IMR-90 (cell line): Measurements from ENCODE around the gene SAMHD1. TPM values are rescaled to one million over a fixed set of nuclear protein-coding genes. Genes with fewer than 3 reads are reported as not detected.

Experiments
- ATAC-seq: fragments of 200-7000 bp; cut with Tn5 transposase; 2 replicates; pipeline ENCODE4 v1.9.1; 2020; ENCODE audit warnings: low read depth, mild to moderate bottlenecking, moderate library complexity
- BruUV-seq: library from RNA; stranded (reverse); fragments of 400-500 nt; replicated peaks from 2 replicates; lab custom pipeline; 2021; lab: Mats Ljungman, UMichigan
- CTCF ChIA-PET: fragments of 300-600 bp; formaldehyde crosslinking; extraction: SDS; loops from one replicate; lab custom pipeline; 2021; ENCODE audit warnings: antibody characterized with exemption; lab: Yijun Ruan, JAX
- POLR2A ChIA-PET: fragments of 300-600 bp; sonication (Branson Sonifier 250); formaldehyde crosslinking; loops from one replicate; lab custom pipeline; 2022; ENCODE audit warnings: antibody characterized with exemption; ENCODE audit not compliant: unreplicated experiment; lab: Charles Lee
- DNase-seq: peaks from one replicate; pipeline ENCODE4 v3.0.0; 2013
- H2AFZ ChIP-seq: replicated peaks from 2 replicates; pipeline ENCODE3; 2013; ENCODE audit warnings: low read length, mild to moderate bottlenecking; ENCODE audit not compliant: poor library complexity
- H2AK5ac ChIP-seq: 2 replicates; pipeline ENCODE4 v1.6.1; 2013; ENCODE audit warnings: low read depth, low read length, inconsistent platforms
- H2AK9ac ChIP-seq: replicated peaks from 2 replicates; pipeline ENCODE3; 2013; ENCODE audit warnings: mild to moderate bottlenecking, low read depth, low read length, moderate library complexity; ENCODE audit not compliant: poor library complexity
- H2BK120ac ChIP-seq: 2 replicates; pipeline ENCODE4 v1.6.1; 2013; ENCODE audit warnings: low read depth, low read length, inconsistent platforms
- H2BK15ac ChIP-seq: 3 replicates; pipeline ENCODE4 v1.6.1; 2013; ENCODE audit warnings: low read depth, low read length, inconsistent platforms
- H2BK20ac ChIP-seq: 2 replicates; pipeline ENCODE4 v1.6.1; 2013; ENCODE audit warnings: low read depth, mild to moderate bottlenecking, inconsistent platforms, low read length, moderate library complexity
- H2BK5ac ChIP-seq: 2 replicates; pipeline ENCODE4 v1.6.1; 2013; ENCODE audit warnings: mild to moderate bottlenecking, low read depth, low read length, inconsistent platforms; ENCODE audit not compliant: poor library complexity, severe bottlenecking
- H3K14ac ChIP-seq: replicated peaks from 2 replicates; pipeline ENCODE4 v1.6.1; 2013; ENCODE audit warnings: low read depth, low read length, inconsistent platforms
- H3K18ac ChIP-seq: 2 replicates; pipeline ENCODE4 v1.6.1; 2013; ENCODE audit warnings: low read depth, low read length, control low read depth
- H3K23ac ChIP-seq: 2 replicates; pipeline ENCODE4 v1.6.1; 2013; ENCODE audit warnings: low read depth, low read length, inconsistent platforms
- H3K27ac ChIP-seq: 2 replicates; pipeline ENCODE4 v1.5.1; 2013; ENCODE audit warnings: mild to moderate bottlenecking, control low read depth, low read length; ENCODE audit not compliant: insufficient read depth
- H3K27me3 ChIP-seq: 2 replicates; pipeline ENCODE4 v1.6.1; 2013; ENCODE audit warnings: low read length; ENCODE audit not compliant: control insufficient read depth, insufficient read depth
- H3K36me3 ChIP-seq: 2 replicates; pipeline ENCODE4 v1.6.1; 2013; ENCODE audit warnings: low read length, mixed read lengths; ENCODE audit not compliant: control insufficient read depth, insufficient read depth
- H3K4ac ChIP-seq: 2 replicates; pipeline ENCODE4 v1.6.1; 2013; ENCODE audit warnings: low read depth, low read length, inconsistent platforms
- H3K4me1 ChIP-seq: 2 replicates; pipeline ENCODE4 v1.6.1; 2013; ENCODE audit warnings: low read length, mixed read lengths; ENCODE audit not compliant: control insufficient read depth, insufficient read depth
- H3K4me2 ChIP-seq: 2 replicates; pipeline ENCODE4 v1.6.1; 2013; ENCODE audit warnings: low read depth, mild to moderate bottlenecking, control low read depth, low read length, moderate library complexity
- H3K4me3 ChIP-seq: 2 replicates; pipeline ENCODE4 v1.5.1; 2013; ENCODE audit warnings: low read depth, mild to moderate bottlenecking, control low read depth, low read length, moderate library complexity; ENCODE audit not compliant: insufficient read depth
- H3K56ac ChIP-seq: 2 replicates; pipeline ENCODE4 v1.6.1; 2013; ENCODE audit warnings: low read length, inconsistent platforms; ENCODE audit not compliant: insufficient read depth; ENCODE audit errors: extremely low read depth
- H3K79me1 ChIP-seq, 2 experiments: 2 replicates each; pipeline ENCODE4 v1.6.1; 2013; ENCODE audit warnings: low read length in 2 of 2, inconsistent platforms in 1 of 2, low read depth in 1 of 2
- H3K9ac ChIP-seq: 2 replicates; pipeline ENCODE4 v1.6.1; 2013; ENCODE audit warnings: low read depth, low read length, control low read depth
- H3K9me1 ChIP-seq: 2 replicates; pipeline ENCODE4 v1.6.1; 2013; ENCODE audit warnings: low read length, inconsistent platforms; ENCODE audit not compliant: insufficient read depth
- H3K9me3 ChIP-seq: 2 replicates; pipeline ENCODE4 v1.6.1; 2013; ENCODE audit warnings: low read length; ENCODE audit not compliant: control insufficient read depth, insufficient read depth
- H4K20me1 ChIP-seq: 2 replicates; pipeline ENCODE4 v1.6.1; 2013; ENCODE audit warnings: low read length, inconsistent platforms; ENCODE audit not compliant: insufficient read depth
- H4K5ac ChIP-seq: 2 replicates; pipeline ENCODE4 v1.6.1; 2013; ENCODE audit warnings: mild to moderate bottlenecking, low read depth, low read length, control low read depth
- H4K8ac ChIP-seq, 2 experiments: 2 replicates each; pipeline ENCODE4 v1.6.1; 2013; ENCODE audit warnings: low read depth in 2 of 2, low read length in 2 of 2, control low read depth in 1 of 2, inconsistent platforms in 1 of 2
- H4K91ac ChIP-seq: 2 replicates; pipeline ENCODE4 v1.6.1; 2013; ENCODE audit warnings: low read depth, low read length, inconsistent platforms; ENCODE audit not compliant: insufficient read depth
- BHLHE40 ChIP-seq: fragments of 150-350 bp; IDR thresholded peaks from 2 replicates; pipeline ENCODE4 v1.6.1; 2016; ENCODE audit warnings: mild to moderate bottlenecking, low read depth, low read length
- CEBPB ChIP-seq: IDR thresholded peaks from 2 replicates; pipeline ENCODE4 v1.6.1; 2012; ENCODE audit warnings: low read depth, low read length, improper control_type of control experiment
- CHD1 ChIP-seq: IDR thresholded peaks from 2 replicates; pipeline ENCODE4 v1.6.1; 2012; ENCODE audit warnings: low read depth, low read length, improper control_type of control experiment
- CTCF ChIP-seq: conservative IDR thresholded peaks from 2 replicates; pipeline ENCODE4 v1.5.1; 2012; ENCODE audit warnings: mild to moderate bottlenecking, low read depth, low read length, improper control_type of control experiment
- FOS ChIP-seq: fragments of 150-350 bp; IDR thresholded peaks from 2 replicates; pipeline ENCODE4 v1.6.1; 2016; ENCODE audit warnings: low read depth, low read length
- MAFK ChIP-seq: IDR thresholded peaks from 2 replicates; pipeline ENCODE4 v1.6.1; 2012; ENCODE audit warnings: low read depth, low read length, improper control_type of control experiment
- MAZ ChIP-seq: IDR thresholded peaks from 2 replicates; pipeline ENCODE4 v1.6.1; 2012; ENCODE audit warnings: low read depth, mild to moderate bottlenecking, low read length, improper control_type of control experiment, moderate library complexity, borderline replicate concordance
- MXI1 ChIP-seq: IDR thresholded peaks from 2 replicates; pipeline ENCODE4 v1.6.1; 2012; ENCODE audit warnings: low read depth, mild to moderate bottlenecking, low read length, moderate library complexity, borderline replicate concordance
- NFE2L2 ChIP-seq: fragments of 150-350 bp; IDR thresholded peaks from 2 replicates; pipeline ENCODE4 v1.6.1; 2016; ENCODE audit warnings: low read depth, mild to moderate bottlenecking, low read length
- POLR2A ChIP-seq: IDR thresholded peaks from 2 replicates; pipeline ENCODE4 v1.6.1; 2012; ENCODE audit warnings: mild to moderate bottlenecking, low read depth, low read length
- RAD21 ChIP-seq: IDR thresholded peaks from 2 replicates; pipeline ENCODE4 v1.6.1; 2012; ENCODE audit warnings: low read length, improper control_type of control experiment
- RCOR1 ChIP-seq: IDR thresholded peaks from 2 replicates; pipeline ENCODE4 v1.6.1; 2012; ENCODE audit warnings: mild to moderate bottlenecking, low read length, improper control_type of control experiment; ENCODE audit not compliant: insufficient replicate concordance
- RFX5 ChIP-seq: IDR thresholded peaks from 2 replicates; pipeline ENCODE4 v1.8.0; 2012; ENCODE audit warnings: low read depth, mild to moderate bottlenecking, low read length, moderate library complexity
- SMC3 ChIP-seq: fragments of 150-350 bp; IDR thresholded peaks from 2 replicates; pipeline ENCODE4 v1.6.1; 2016; ENCODE audit warnings: low read depth, mild to moderate bottlenecking, antibody characterized with exemption, low read length, moderate library complexity
- USF2 ChIP-seq: fragments of 150-350 bp; IDR thresholded peaks from 2 replicates; pipeline ENCODE4 v1.6.1; 2017; ENCODE audit warnings: mild to moderate bottlenecking, antibody characterized with exemption, low read length, low read depth
- WGBS, 2 experiments: methylation state at CpG; one replicate each; pipeline versions ENCODE4 v1.1.5 to v1.1.7; 2013; ENCODE audit warnings: missing lambda C conversion rate in 2 of 2; ENCODE audit not compliant: insufficient read length in 1 of 2; ENCODE audit errors: extremely low coverage in 2 of 2; 5-methylcytosine and 5-hydroxymethylcytosine counted together
- dilution Hi-C: fragments of 300-500 bp; cut with HindIII; formaldehyde crosslinking; loops from one replicate; pipeline ENCODE4 v1.14.3; 2018; ENCODE audit warnings: low sequenced_read_pairs; ENCODE audit not compliant: unreplicated experiment
- in situ Hi-C: fragments of 300-500 bp; cut with MboI; formaldehyde crosslinking; loops from 3 replicates; pipeline ENCODE4 v1.14.3; 2019; ENCODE audit warnings: low sequenced_read_pairs, inconsistent platforms, mixed read lengths
- intact Hi-C: fragments of 100-400 bp; cut with micrococcal nuclease; formaldehyde crosslinking; loops from 2 replicates; pipeline ENCODE4 v1.10.0; 2022
- polyA plus RNA-seq, 3 experiments: library from polyadenylated mRNA; depleted of rRNA; stranded (reverse); fragments of >200 nt; gene quantifications; 2 replicates each; pipeline ENCODE4 v1.2.3, GENCODE V29; 2012; ENCODE audit warnings: low replicate concordance in 1 of 3
- total RNA-seq: library from RNA; depleted of rRNA; stranded (reverse); fragments of >200 nt; gene quantifications from 2 replicates; pipeline ENCODE4 v1.2.3, GENCODE V29; 2012
- TF ChIP-seq, protein P1 (sequence below): fragments of 150-350 bp; IDR thresholded peaks from 2 replicates; pipeline ENCODE4 v1.6.1; 2016; ENCODE audit warnings: low read depth, mild to moderate bottlenecking, low read length, moderate library complexity, borderline replicate concordance

The SAMHD1 gene
- total and polyA plus RNA-seq, 2 of the 4 experiments (the other 2 are of a cell fraction), result 6.3 to 14.9 TPM

DNA sequence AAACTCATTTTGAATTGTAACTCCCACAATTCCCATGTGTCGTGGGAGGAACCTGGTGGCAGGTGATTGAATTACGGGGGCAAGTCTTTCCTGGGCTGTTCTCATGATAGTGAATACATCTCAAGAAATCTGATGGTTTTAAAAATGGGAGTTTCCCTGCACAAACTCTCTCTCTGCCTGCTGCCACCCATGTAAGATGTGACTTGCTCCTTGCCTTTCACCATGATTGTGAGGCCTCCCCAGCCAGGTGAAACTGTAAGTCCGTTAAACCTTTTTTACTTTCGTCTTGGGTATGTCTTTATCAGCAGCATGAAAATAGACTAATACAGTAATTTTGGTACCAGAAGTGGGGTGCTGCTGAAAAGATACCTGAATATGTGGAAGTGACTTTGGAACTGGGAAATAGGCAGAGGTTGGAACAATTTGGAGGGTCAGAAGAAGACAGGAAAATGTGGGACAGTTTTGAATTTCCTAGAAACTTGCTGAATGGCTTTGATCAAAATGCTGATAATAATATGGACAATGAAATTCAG, 41.4 kb upstream of the SAMHD1 start:
- no peak overlapping the region for H2BK15ac ChIP-seq
- H3K9me3 ChIP-seq, result peaks cover 2% of the 10 kb centered on the region
- H3K79me1 ChIP-seq, result no peaks in the 10 kb centered on the region
- ChIA-PET CTCF (no interaction called here), POLR2A (no interaction called here)
- H2BK5ac ChIP-seq, result no peak overlapping the region
- peaks cover 1% of the 10 kb centered on the region; the same call in 1 of the 2 replicates for H3K36me3 ChIP-seq
- H2AK5ac ChIP-seq, result no peak overlapping the region
- H3K4me1 ChIP-seq, result no peaks in the 10 kb centered on the region
- no peak overlapping the region for H3K23ac ChIP-seq
- no peak overlapping the region for H3K56ac ChIP-seq
- intact Hi-C loops, result no loop called here
- no peak overlapping the region for H4K5ac ChIP-seq
- H4K8ac ChIP-seq, result no peak overlapping the region
- no peaks in the 10 kb centered on the region for H3K27me3 ChIP-seq
- ATAC-seq, result no peak
- H3K4me2 ChIP-seq, result no peak overlapping the region
- TF ChIP-seq CHD1, result no peak
- TF ChIP-seq MAFK, result no peak
- no peak for TF ChIP-seq RCOR1
- TF ChIP-seq RFX5, result no peak
- TF ChIP-seq, protein P1, sequence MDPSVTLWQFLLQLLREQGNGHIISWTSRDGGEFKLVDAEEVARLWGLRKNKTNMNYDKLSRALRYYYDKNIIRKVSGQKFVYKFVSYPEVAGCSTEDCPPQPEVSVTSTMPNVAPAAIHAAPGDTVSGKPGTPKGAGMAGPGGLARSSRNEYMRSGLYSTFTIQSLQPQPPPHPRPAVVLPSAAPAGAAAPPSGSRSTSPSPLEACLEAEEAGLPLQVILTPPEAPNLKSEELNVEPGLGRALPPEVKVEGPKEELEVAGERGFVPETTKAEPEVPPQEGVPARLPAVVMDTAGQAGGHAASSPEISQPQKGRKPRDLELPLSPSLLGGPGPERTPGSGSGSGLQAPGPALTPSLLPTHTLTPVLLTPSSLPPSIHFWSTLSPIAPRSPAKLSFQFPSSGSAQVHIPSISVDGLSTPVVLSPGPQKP, result no peak
- no peak for TF ChIP-seq BHLHE40
- TF ChIP-seq MXI1, result no peak
- TF ChIP-seq USF2, result no peak
- TF ChIP-seq CEBPB, result no peak
- TF ChIP-seq RAD21, result no peak
- no peak for TF ChIP-seq FOS
- no peak for TF ChIP-seq NFE2L2
- no peak for TF ChIP-seq MAZ
- TF ChIP-seq SMC3, result no peak
- no peak for TF ChIP-seq CTCF
- no peak for TF ChIP-seq POLR2A
- H3K9me1 ChIP-seq, result no peaks in the 10 kb centered on the region
- in situ Hi-C loops, result no loop called here
- no peaks in the 10 kb centered on the region for H4K20me1 ChIP-seq
- no TSS peak for BruUV-seq
- H2AFZ ChIP-seq, result no peak overlapping the region
- H4K91ac ChIP-seq, result no peak overlapping the region
- no CpG with 5 or more reads among the region's 4 CpGs for WGBS, 2 experiments
- H3K4ac ChIP-seq, result no peak overlapping the region
- H2BK120ac ChIP-seq, result no peak overlapping the region
- no peak overlapping the region for H2AK9ac ChIP-seq
- H3K4me3 ChIP-seq, result no peak overlapping the region
- H3K18ac ChIP-seq, result no peak overlapping the region
- H3K9ac ChIP-seq, result no peak overlapping the region
- no peak overlapping the region for H2BK20ac ChIP-seq
- dilution Hi-C loops, result no loop called here
- H3K27ac ChIP-seq, result no peak overlapping the region
- no peak for DNase-seq
- no peak overlapping the region for H3K14ac ChIP-seq
